H1 (cell line): ENCODE measurements around the gene CD300E. TPM values are rescaled to one million over a fixed set of nuclear protein-coding genes. Genes with fewer than 3 reads are reported as not detected.

Experiments
- CTCF ChIA-PET: fragments of 300-600 bp; sonication (Branson Sonifier 250); formaldehyde crosslinking; loops from one replicate; lab custom pipeline; 2021; ENCODE audit not compliant: partially characterized antibody; lab: Charles Lee
- POLR2A ChIA-PET: fragments of 300-600 bp; sonication (Branson Sonifier 250); formaldehyde crosslinking; loops from one replicate; lab custom pipeline; 2021; ENCODE audit warnings: inconsistent platforms; ENCODE audit not compliant: partially characterized antibody; lab: Charles Lee
- DNase-seq, 2 experiments: peaks; one replicate each; pipeline versions ENCODE4 v3.0.0 to v3.0.0-alpha.2; 2010 to 2022; ENCODE audit warnings: low spot score in 2 of 2, low read depth in 1 of 2, mixed read lengths in 1 of 2
- FAIRE-seq: peaks from 2 replicates; lab custom pipeline; 2011; peaks lifted over from hg19 to GRCh38; lab: Jason Lieb, UNC
- H2AFZ ChIP-seq: 2 replicates; pipeline ENCODE4 v1.8.1; 2012; ENCODE audit warnings: low read length, inconsistent platforms
- H2AK5ac ChIP-seq: 2 replicates; pipeline ENCODE4 v1.6.1; 2013; ENCODE audit warnings: low read depth, low read length
- H2BK120ac ChIP-seq: replicated peaks from 2 replicates; pipeline ENCODE3; 2013; ENCODE audit warnings: low read depth, low read length, inconsistent platforms
- H2BK12ac ChIP-seq: 2 replicates; pipeline ENCODE4 v1.6.1; 2013; ENCODE audit warnings: low read depth, low read length
- H2BK15ac ChIP-seq: 2 replicates; pipeline ENCODE4 v1.6.1; 2013; ENCODE audit warnings: low read length
- H2BK20ac ChIP-seq: 2 replicates; pipeline ENCODE4 v1.6.1; 2013; ENCODE audit warnings: low read length
- H2BK5ac ChIP-seq: 2 replicates; pipeline ENCODE4 v1.6.1; 2013; ENCODE audit warnings: low read depth, low read length
- H3K14ac ChIP-seq: 2 replicates; pipeline ENCODE4 v1.6.1; 2013; ENCODE audit warnings: inconsistent platforms; ENCODE audit not compliant: insufficient read length
- H3K18ac ChIP-seq: 2 replicates; pipeline ENCODE4 v1.6.1; 2013; ENCODE audit warnings: low read length; ENCODE audit errors: extremely low read depth
- H3K23ac ChIP-seq: 2 replicates; pipeline ENCODE4 v1.6.1; 2013; ENCODE audit warnings: inconsistent platforms; ENCODE audit not compliant: insufficient read length
- H3K23me2 ChIP-seq: 2 replicates; pipeline ENCODE4 v1.6.1; 2013; ENCODE audit warnings: low read depth, low read length
- H3K27ac ChIP-seq: 2 replicates; pipeline ENCODE4 v1.6.1; 2011; ENCODE audit warnings: low read depth, low read length, inconsistent platforms
- H3K27me3 ChIP-seq, 4 experiments: replicated peaks in 1 of 4; 1 replicate in 1 of 4; 2 replicates in 3 of 4; pipeline versions ENCODE4 v1.6.1 to v1.8.1; 2011 to 2013; ENCODE audit warnings: low read length in 3 of 4, mild to moderate bottlenecking in 3 of 4, inconsistent platforms in 2 of 4, mixed read lengths in 2 of 4, moderate library complexity in 1 of 4; ENCODE audit not compliant: control insufficient read depth in 3 of 4, insufficient read depth in 3 of 4; ENCODE audit errors: extremely low read depth in 1 of 4
- H3K36me3 ChIP-seq, 4 experiments: 2 replicates each; pipeline versions ENCODE4 v1.6.1 to v1.8.1; 2011 to 2013; ENCODE audit warnings: mild to moderate bottlenecking in 4 of 4, low read length in 3 of 4, moderate library complexity in 2 of 4, control low read depth in 1 of 4, inconsistent platforms in 1 of 4; ENCODE audit not compliant: insufficient read depth in 4 of 4, control insufficient read depth in 2 of 4
- H3K4ac ChIP-seq: replicated peaks from 2 replicates; pipeline ENCODE3; 2013; ENCODE audit warnings: low read length, low read depth, mixed read lengths, inconsistent platforms; ENCODE audit not compliant: insufficient read length
- H3K4me1 ChIP-seq, 4 experiments: replicated peaks in 1 of 4; 1 replicate in 1 of 4; 2 replicates in 3 of 4; pipeline versions ENCODE4 v1.6.1 to v1.8.1; 2011 to 2013; ENCODE audit warnings: low read length in 3 of 4, inconsistent platforms in 2 of 4, mixed read lengths in 1 of 4; ENCODE audit not compliant: insufficient read depth in 4 of 4, control insufficient read depth in 3 of 4
- H3K4me2 ChIP-seq, 2 experiments: 2 replicates each; pipeline versions ENCODE4 v1.6.1 to v1.8.1; 2011 to 2013; ENCODE audit warnings: low read depth in 2 of 2, low read length in 2 of 2, control low read depth in 1 of 2, inconsistent platforms in 1 of 2, mild to moderate bottlenecking in 1 of 2; ENCODE audit not compliant: insufficient read depth in 1 of 2
- H3K4me3 ChIP-seq, 4 experiments: fragments of 200-600, 300-600 bp in 1 of 4; sonication (generic), shearing (Covaris generic), sonication (Bioruptor Twin) in 1 of 4; 2 replicates each; pipeline versions ENCODE4 v1.5.1 to v1.8.1; 2011 to 2016; ENCODE audit warnings: low read length in 4 of 4, low read depth in 3 of 4, control low read depth in 2 of 4, inconsistent platforms in 2 of 4, mild to moderate bottlenecking in 2 of 4, mixed read lengths in 1 of 4, moderate library complexity in 1 of 4; ENCODE audit not compliant: insufficient read depth in 2 of 4; ENCODE audit errors: extremely low read depth in 1 of 4
- H3K56ac ChIP-seq: replicated peaks from 2 replicates; pipeline ENCODE3; 2013; ENCODE audit warnings: low read depth, mild to moderate bottlenecking, mixed read lengths, low read length, inconsistent platforms; ENCODE audit not compliant: insufficient read length
- H3K79me1 ChIP-seq: 2 replicates; pipeline ENCODE4 v1.6.1; 2013; ENCODE audit warnings: low read depth, low read length, control low read depth
- H3K79me2 ChIP-seq, 2 experiments: 2 replicates each; pipeline versions ENCODE4 v1.6.1 to v1.8.1; 2012 to 2013; ENCODE audit warnings: low read length in 2 of 2, mild to moderate bottlenecking in 2 of 2, inconsistent platforms in 1 of 2; ENCODE audit not compliant: insufficient read depth in 2 of 2, control insufficient read depth in 1 of 2
- H3K9ac ChIP-seq, 4 experiments: replicated peaks in 1 of 4; 1 replicate in 1 of 4; 2 replicates in 3 of 4; pipeline versions ENCODE4 v1.6.1 to v1.8.1; 2011 to 2013; ENCODE audit warnings: low read depth in 3 of 4, low read length in 3 of 4, control low read depth in 2 of 4, mild to moderate bottlenecking in 2 of 4, moderate library complexity in 2 of 4, inconsistent platforms in 1 of 4; ENCODE audit errors: extremely low read depth in 1 of 4
- H3K9me3 ChIP-seq, 2 experiments: 2 replicates each; pipeline versions ENCODE4 v1.6.1 to v1.8.1; 2012 to 2013; ENCODE audit warnings: mild to moderate bottlenecking in 2 of 2, moderate library complexity in 2 of 2, control low read depth in 1 of 2, inconsistent platforms in 1 of 2, low read depth in 1 of 2, low read length in 1 of 2, mixed read lengths in 1 of 2; ENCODE audit not compliant: insufficient read depth in 2 of 2
- H4K20me1 ChIP-seq, 2 experiments: replicated peaks in 1 of 2; 2 replicates each; pipeline versions ENCODE3 to v1.8.1; 2011 to 2013; ENCODE audit warnings: inconsistent platforms in 2 of 2, low read length in 2 of 2, mild to moderate bottlenecking in 1 of 2; ENCODE audit not compliant: insufficient read depth in 2 of 2, control insufficient read depth in 1 of 2
- H4K5ac ChIP-seq: 2 replicates; pipeline ENCODE4 v1.6.1; 2013; ENCODE audit warnings: low read length, low read depth, mixed read lengths, inconsistent platforms; ENCODE audit not compliant: insufficient read length
- H4K8ac ChIP-seq: 2 replicates; pipeline ENCODE4 v1.8.0; 2013; ENCODE audit warnings: mild to moderate bottlenecking, moderate library complexity, low read length, inconsistent platforms; ENCODE audit not compliant: insufficient read depth; ENCODE audit errors: extremely low read depth
- H4K91ac ChIP-seq: replicated peaks from 2 replicates; pipeline ENCODE3; 2013; ENCODE audit warnings: low read length, mixed read lengths, inconsistent platforms; ENCODE audit not compliant: insufficient read length
- CHD1 ChIP-seq: IDR thresholded peaks from 2 replicates; pipeline ENCODE4 v1.6.1; 2012; ENCODE audit warnings: low read depth, low read length, improper control_type of control experiment
- EZH2 ChIP-seq: fragments of 200-600 bp; sonication (generic); IDR thresholded peaks from 2 replicates; pipeline ENCODE4 v1.7.1; 2012; ENCODE audit warnings: low read depth, mild to moderate bottlenecking, moderate library complexity, low read length, inconsistent platforms; ENCODE audit not compliant: severe bottlenecking
- RAD21 ChIP-seq, 2 experiments: IDR thresholded peaks in 1 of 2; conservative IDR thresholded peaks in 1 of 2; 2 replicates each; pipeline ENCODE4 v1.6.1; 2011; ENCODE audit warnings: low read depth in 2 of 2, low read length in 2 of 2, improper control_type of control experiment in 1 of 2, inconsistent platforms in 1 of 2, mild to moderate bottlenecking in 1 of 2, moderate library complexity in 1 of 2
- TCF12 ChIP-seq: IDR thresholded peaks from 2 replicates; pipeline ENCODE4 v1.6.1; 2011; ENCODE audit warnings: low read depth, mild to moderate bottlenecking, low read length
- WGBS, 2 experiments: shearing (Covaris generic) in 1 of 2; methylation state at CpG; one replicate each; pipeline versions ENCODE4 v1.1.6 to v1.1.7; 2013 to 2015; ENCODE audit warnings: low lambda C conversion rate in 2 of 2, mixed read lengths in 2 of 2, inconsistent platforms in 1 of 2, low coverage in 1 of 2, missing lambda C conversion rate in 1 of 2; ENCODE audit not compliant: insufficient replicate concordance in 2 of 2, insufficient coverage in 1 of 2, insufficient read length in 1 of 2; ENCODE audit errors: extremely low coverage in 1 of 2, missing lambda C conversion rate in 1 of 2; 5-methylcytosine and 5-hydroxymethylcytosine counted together
- polyA plus RNA-seq, 7 experiments: library from polyadenylated mRNA; depleted of rRNA in 3 of 7; stranded (reverse) in 5 of 7; unstranded in 2 of 7; fragments of >200 nt in 5 of 7; fragments of 200-250 nt in 2 of 7; gene quantifications; 1 replicate in 5 of 7; 2 replicates in 1 of 7; 4 replicates in 1 of 7; pipeline versions ENCODE4 v1.2.1 to v1.2.3, GENCODE V29; 2011 to 2013; ENCODE audit warnings: missing spikeins in 2 of 7, mixed read lengths in 2 of 7
- total RNA-seq: library from RNA; stranded (reverse); fragmentation: NEBNext Ultra II Directional; extraction: Animal tissue kit (Norgen Biotek cat#: 25700); gene quantifications from 2 replicates; pipeline ENCODE4 v1.2.1, GENCODE V29; 2021
- TF ChIP-seq, protein P1 (sequence below), 3 experiments: IDR thresholded peaks; 1 replicate in 2 of 3; 2 replicates in 1 of 3; pipeline versions ENCODE4 v1.5.1 to v1.6.1; 2011; ENCODE audit warnings: low read length in 3 of 3, mild to moderate bottlenecking in 3 of 3, inconsistent platforms in 2 of 3, low read depth in 1 of 3, moderate library complexity in 1 of 3; ENCODE audit not compliant: insufficient read depth in 1 of 3; ENCODE audit errors: control extremely low read depth in 1 of 3

Gene CD300E
- total and polyA plus RNA-seq, 2 of the 8 experiments (the other 6 are each of a cell fraction or from before 2014, with no cell fraction given), result not detected

DNA sequence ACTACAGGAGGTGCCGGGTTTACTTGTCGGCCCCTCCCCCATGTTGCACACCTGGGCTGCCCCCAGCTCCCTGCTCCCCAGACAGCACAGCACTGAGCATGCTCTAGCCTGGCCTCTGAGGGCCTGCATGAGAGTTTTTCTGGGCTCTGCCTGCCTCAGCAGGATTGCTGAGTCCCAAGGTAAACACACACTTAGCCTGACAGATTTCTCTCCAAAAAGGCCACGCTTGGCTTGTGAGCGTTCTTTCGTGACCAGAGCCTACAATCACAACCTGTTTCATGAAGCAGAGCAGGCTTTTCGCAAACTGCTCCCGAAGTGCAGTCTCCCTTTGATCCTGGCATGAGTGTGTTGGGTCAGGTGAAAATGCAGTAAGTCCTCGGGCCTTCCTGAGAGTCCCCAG, 9.8 kb upstream of the CD300E start:
- Histone ChIP-seq H3K4me2 (no peak overlapping the region), H3K79me1 (no peaks in the 10 kb centered on the region), H2BK5ac (0 out of 2 replicates have a peak overlapping the region, but pooled peaks have one; percentile 44), H3K14ac (no peak overlapping the region), H3K9me3 (no peaks in the 10 kb centered on the region), H3K4me1 (peaks cover 8 to 23% (median 13%) of the 10 kb centered on the region in 4 experiments), H2BK12ac (peak overlapping the region; percentile 1; the same call in 1 of the 2 replicates), H3K23ac (no peak overlapping the region), H4K20me1 (no peaks in the 10 kb centered on the region), H3K36me3 (no peaks in the 10 kb centered on the region), H3K4ac (no peak overlapping the region), H3K18ac (no peak overlapping the region; the same call in 1 of the 2 replicates), H4K91ac (no peak overlapping the region), H2BK20ac (no peak overlapping the region), H2BK120ac (no peak overlapping the region), H2AK5ac (no peak overlapping the region), H2AFZ (peak overlapping the region; percentile 78; the same call in 1 of the 2 replicates), H3K9ac (no peak overlapping the region), H4K5ac (no peak overlapping the region), H3K4me3 (no peak overlapping the region), H3K23me2 (no peaks in the 10 kb centered on the region), H3K56ac (no peak overlapping the region), H4K8ac (no peak overlapping the region; the same call in 1 of the 2 replicates), H3K27me3 (no peaks in the 10 kb centered on the region; a peak in 1 of 7 replicates), H3K79me2 (no peaks in the 10 kb centered on the region), H3K27ac (no peak overlapping the region), H2BK15ac (peak overlapping the region; percentile 77; the same call in 1 of the 2 replicates)
- DNase-seq, result no peak
- POLR2A ChIA-PET, result interaction anchor here (0.8 to 1.2 kb wide), 2 partner anchors 30 to 117 kb away, joined by 3 read pairs; no protein-coding TSS in a partner anchor
- TF ChIP-seq, protein P1, sequence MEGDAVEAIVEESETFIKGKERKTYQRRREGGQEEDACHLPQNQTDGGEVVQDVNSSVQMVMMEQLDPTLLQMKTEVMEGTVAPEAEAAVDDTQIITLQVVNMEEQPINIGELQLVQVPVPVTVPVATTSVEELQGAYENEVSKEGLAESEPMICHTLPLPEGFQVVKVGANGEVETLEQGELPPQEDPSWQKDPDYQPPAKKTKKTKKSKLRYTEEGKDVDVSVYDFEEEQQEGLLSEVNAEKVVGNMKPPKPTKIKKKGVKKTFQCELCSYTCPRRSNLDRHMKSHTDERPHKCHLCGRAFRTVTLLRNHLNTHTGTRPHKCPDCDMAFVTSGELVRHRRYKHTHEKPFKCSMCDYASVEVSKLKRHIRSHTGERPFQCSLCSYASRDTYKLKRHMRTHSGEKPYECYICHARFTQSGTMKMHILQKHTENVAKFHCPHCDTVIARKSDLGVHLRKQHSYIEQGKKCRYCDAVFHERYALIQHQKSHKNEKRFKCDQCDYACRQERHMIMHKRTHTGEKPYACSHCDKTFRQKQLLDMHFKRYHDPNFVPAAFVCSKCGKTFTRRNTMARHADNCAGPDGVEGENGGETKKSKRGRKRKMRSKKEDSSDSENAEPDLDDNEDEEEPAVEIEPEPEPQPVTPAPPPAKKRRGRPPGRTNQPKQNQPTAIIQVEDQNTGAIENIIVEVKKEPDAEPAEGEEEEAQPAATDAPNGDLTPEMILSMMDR (IDR thresholded peaks at IDR 0.05; ENCODE audit: control extremely low read depth in 1 of 3, insufficient read depth in 1 of 3, low read depth in 1 of 3, low read length in 3 of 3), result no peak
- 0 out of 2 replicates have a peak, but pooled peaks have one; percentile 33 for TF ChIP-seq TCF12
- TF ChIP-seq RAD21 (IDR thresholded peaks at IDR 0.05 in 1 of 2, conservative IDR thresholded peaks at IDR 0.05 in 1 of 2; ENCODE audit: low read depth in 2 of 2, low read length in 2 of 2), result no peak
- no peak for TF ChIP-seq CHD1
- TF ChIP-seq EZH2, result no peak
- WGBS, 2 experiments, result 89% methylated on average over 8 of the region's 8 CpGs; no CpG with 5 or more reads in 1 of the 2 experiments
- CTCF ChIA-PET, result interaction anchor here (0.6 to 2.8 kb wide), 8 partner anchors 11 to 142 kb away, joined by 3 to 8 read pairs (median 4); partner anchors contain the start of gene RAB37
- no peak for FAIRE-seq
